ENCODE measurements around the gene TRIM24.

The TRIM24 gene

DNA sequence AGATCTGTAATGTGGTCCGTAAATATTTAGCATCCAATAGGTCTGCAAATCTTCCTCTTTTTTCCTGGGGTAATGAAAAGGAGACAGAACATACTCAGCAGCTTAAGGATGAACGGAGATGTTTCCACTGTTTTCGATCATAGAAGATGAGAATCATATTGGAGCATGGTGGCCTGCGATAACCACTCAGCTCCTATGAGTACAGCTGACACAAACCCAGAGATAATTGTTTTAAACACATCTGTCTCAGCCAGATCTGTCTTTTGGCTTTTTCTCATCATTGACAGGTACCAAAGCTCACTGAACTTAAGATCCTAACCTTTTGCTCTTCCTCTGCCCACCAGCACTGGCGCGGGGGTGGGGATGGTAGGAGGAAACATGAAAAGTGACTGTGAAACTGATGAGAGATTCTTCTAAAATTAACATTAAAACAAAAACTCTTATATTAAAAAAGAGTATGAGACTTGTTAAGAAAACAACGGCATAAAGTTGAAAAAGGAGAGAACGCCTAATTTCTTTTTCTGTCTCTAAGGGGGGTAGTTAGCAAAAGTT, 170.1 kb downstream of the TRIM24 start:
- DNase-seq: no peak

DNA sequence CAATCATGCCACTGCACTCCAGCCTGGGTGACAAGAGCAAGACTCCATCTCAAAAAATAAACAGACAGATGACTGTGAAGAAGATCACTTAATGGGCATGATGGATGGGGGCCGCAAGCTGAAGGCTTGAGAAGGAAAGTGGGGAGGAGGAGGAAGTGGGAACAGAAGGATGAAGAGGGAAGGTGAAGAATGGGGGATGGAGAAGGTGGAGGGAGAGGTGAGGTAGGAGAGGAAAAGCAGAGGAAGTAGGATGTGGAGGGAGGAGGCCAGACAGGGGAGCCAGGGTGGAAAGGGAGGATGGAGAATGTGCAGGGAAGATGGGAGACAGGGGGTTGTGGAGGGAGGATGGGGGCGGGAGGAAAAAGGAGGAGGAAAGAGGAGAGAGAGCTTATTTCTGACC, 172.3 kb downstream of the TRIM24 start:
- DNase-seq: no peak

GRCh38 chr7:138632826-138633602, 173.0 kb downstream of the TRIM24 start:
- no peak for DNase-seq

Data from NCI-H526 treated with DMSO at 0.1 percent for 48 hours (cell line).